Neutrophil (primary cell): ENCODE results near the gene PINLYP.

Experiments
- H3K27ac ChIP-seq: fragments of 200-600 bp; sonication (generic); 2 replicates; pipeline ENCODE4 v1.5.1; 2016; ENCODE audit warnings: mild to moderate bottlenecking, moderate library complexity
- H3K27me3 ChIP-seq: fragments of 200-600 bp; sonication (generic); 2 replicates; pipeline ENCODE4 v1.6.0; 2016; ENCODE audit warnings: mild to moderate bottlenecking
- H3K36me3 ChIP-seq: fragments of 200-600 bp; sonication (generic); 2 replicates; pipeline ENCODE4 v1.5.1; 2017
- H3K4me1 ChIP-seq, 2 experiments: fragments of 200-600 bp in 1 of 2; sonication (generic) in 1 of 2; 1 replicate in 1 of 2; 2 replicates in 1 of 2; pipeline versions ENCODE4 v1.5.1 to v1.6.1; 2013 to 2016; ENCODE audit warnings: low read depth in 1 of 2, low read length in 1 of 2, mild to moderate bottlenecking in 1 of 2, moderate library complexity in 1 of 2; ENCODE audit not compliant: control insufficient read depth in 1 of 2, insufficient read depth in 1 of 2
- H3K4me3 ChIP-seq, 2 experiments: fragments of 200-600 bp in 1 of 2; sonication (generic) in 1 of 2; 1 replicate in 1 of 2; 2 replicates in 1 of 2; pipeline ENCODE4 v1.5.1; 2013 to 2016; ENCODE audit warnings: low read depth in 1 of 2, low read length in 1 of 2, mild to moderate bottlenecking in 1 of 2, moderate library complexity in 1 of 2
- H3K9me3 ChIP-seq: fragments of 200-600 bp; sonication (generic); 2 replicates; pipeline ENCODE4 v1.5.1; 2016
- CTCF ChIP-seq: fragments of 200-600 bp; sonication (generic); IDR thresholded peaks from 2 replicates; pipeline ENCODE4 v1.5.1; 2016; ENCODE audit warnings: antibody characterized with exemption

PINLYP gene

GRCh38 chr19:43622070-43622469, 46.5 kb downstream of the PINLYP start:
- no peak overlapping the region for H3K4me3 ChIP-seq
- H3K4me1 ChIP-seq, result peaks cover 13 to 17% of the 10 kb centered on the region in 2 experiments
- H3K27ac ChIP-seq, result no peak overlapping the region
- no peaks in the 10 kb centered on the region for H3K9me3 ChIP-seq
- TF ChIP-seq CTCF, result no peak
- H3K36me3 ChIP-seq, result no peaks in the 10 kb centered on the region
- H3K27me3 ChIP-seq, result peaks cover 24% of the 10 kb centered on the region

- H3K27ac ChIP-seq, result no peak overlapping the region
These were observed 47.4 kb downstream of the PINLYP start for GRCh38 chr19:43622956-43623355.

GRCh38 chr19:43623889-43624670, 48.5 kb downstream of the PINLYP start:
- no peak overlapping the region for H3K4me3 ChIP-seq
- peaks cover 8 to 12% of the 10 kb centered on the region in 2 experiments for H3K4me1 ChIP-seq
- no peak for TF ChIP-seq CTCF
- no peaks in the 10 kb centered on the region for H3K36me3 ChIP-seq
- no peak overlapping the region for H3K27ac ChIP-seq
- peaks cover 33% of the 10 kb centered on the region for H3K27me3 ChIP-seq
- H3K9me3 ChIP-seq, result no peaks in the 10 kb centered on the region

More at GRCh38 chr19:43622956-43623355, 47.4 kb downstream of the PINLYP start:
- no peak overlapping the region for H3K4me3 ChIP-seq
- no peak for TF ChIP-seq CTCF
- peaks cover 33% of the 10 kb centered on the region for H3K27me3 ChIP-seq
- H3K36me3 ChIP-seq, result no peaks in the 10 kb centered on the region
- peaks cover 13 to 17% of the 10 kb centered on the region in 2 experiments for H3K4me1 ChIP-seq
- H3K9me3 ChIP-seq, result no peaks in the 10 kb centered on the region

- Histone ChIP-seq H3K4me3 (no peak overlapping the region), H3K36me3 (no peaks in the 10 kb centered on the region), H3K4me1 (peaks cover 6% of the 10 kb centered on the region in 2 experiments), H3K27ac (no peak overlapping the region), H3K27me3 (peaks cover 33% of the 10 kb centered on the region), H3K9me3 (no peaks in the 10 kb centered on the region)
- TF ChIP-seq CTCF, result no peak
These were observed 49.3 kb downstream of the PINLYP start for GRCh38 chr19:43624933-43625332.

- no peaks in the 10 kb centered on the region for H3K9me3 ChIP-seq
- H3K27ac ChIP-seq, result no peak overlapping the region
- H3K36me3 ChIP-seq, result no peaks in the 10 kb centered on the region
- H3K4me3 ChIP-seq, result no peak overlapping the region
- TF ChIP-seq CTCF, result no peak
- H3K4me1 ChIP-seq, result peaks cover 3 to 4% of the 10 kb centered on the region in 2 experiments
- peaks cover 33% of the 10 kb centered on the region for H3K27me3 ChIP-seq
These were observed 50.4 kb downstream of the PINLYP start for GRCh38 chr19:43625918-43626579.
